GM23338 (cell line): Measurements from ENCODE around the gene VOPP1. TPM values are rescaled to one million over a fixed set of nuclear protein-coding genes. Genes with fewer than 3 reads are reported as not detected.
A peak's percentile ranks its signal among the peaks of the same experiment; 100 is the strongest.

Experiments
- ATAC-seq: fragments of 200-7000 bp; cut with Tn5 transposase; 3 replicates; pipeline ENCODE4 v1.9.1; 2020
- DNase-seq: peaks from one replicate; pipeline ENCODE4 v3.0.0-alpha.2; 2015; ENCODE audit warnings: low spot score
- H2AFZ ChIP-seq: fragments of 200-600 bp; sonication (generic); 2 replicates; pipeline ENCODE4 v1.8.0; 2016; ENCODE audit warnings: antibody characterized with exemption, mild to moderate bottlenecking, moderate library complexity
- H3F3A ChIP-seq: fragments of 200-600 bp; sonication (generic); replicated peaks from 2 replicates; pipeline ENCODE4 v1.8.0; 2017; ENCODE audit warnings: antibody characterized with exemption, mixed run types, low read depth
- H3K27ac ChIP-seq: fragments of 200-600 bp; sonication (generic); 2 replicates; pipeline ENCODE4 v1.6.1; 2016; ENCODE audit warnings: low read depth
- H3K27me3 ChIP-seq: fragments of 200-600 bp; sonication (generic); 2 replicates; pipeline ENCODE4 v1.8.0; 2016; ENCODE audit warnings: mild to moderate bottlenecking, mixed run types, moderate library complexity; ENCODE audit not compliant: insufficient read depth
- H3K36me3 ChIP-seq: fragments of 200-600 bp; sonication (generic); 2 replicates; pipeline ENCODE4 v1.8.0; 2016; ENCODE audit warnings: mild to moderate bottlenecking; ENCODE audit not compliant: insufficient read depth
- H3K4me1 ChIP-seq: fragments of 200-600 bp; sonication (generic); 2 replicates; pipeline ENCODE4 v1.8.0; 2016; ENCODE audit warnings: mild to moderate bottlenecking, moderate library complexity; ENCODE audit not compliant: insufficient read depth
- H3K4me2 ChIP-seq: fragments of 200-600 bp; sonication (generic); 2 replicates; pipeline ENCODE4 v1.7.1; 2017; ENCODE audit warnings: mixed run types
- H3K4me3 ChIP-seq: fragments of 200-600 bp; sonication (generic); 2 replicates; pipeline ENCODE4 v1.6.1; 2016; ENCODE audit warnings: mixed run types
- H3K79me2 ChIP-seq: fragments of 200-600 bp; sonication (generic); replicated peaks from 2 replicates; pipeline ENCODE4 v1.8.0; 2017; ENCODE audit warnings: mild to moderate bottlenecking; ENCODE audit not compliant: insufficient read depth
- H3K9me2 ChIP-seq: fragments of 200-600 bp; sonication (generic); 2 replicates; pipeline ENCODE4 v1.8.0; 2017; ENCODE audit not compliant: insufficient read depth
- H4K20me1 ChIP-seq: fragments of 200-600 bp; sonication (generic); replicated peaks from 2 replicates; pipeline ENCODE4 v1.8.0; 2017; ENCODE audit warnings: mild to moderate bottlenecking; ENCODE audit not compliant: insufficient read depth
- H3K27ac Mint-ChIP-seq: 2 replicates; pipeline ENCODE4 v1.8.0; 2020; ENCODE audit warnings: inconsistent platforms, mild to moderate bottlenecking, moderate library complexity, mixed read lengths
- H3K27me3 Mint-ChIP-seq: 3 replicates; pipeline ENCODE4 v1.8.0; 2022; ENCODE audit warnings: low read depth, mild to moderate bottlenecking, moderate library complexity, mixed read lengths, inconsistent platforms; ENCODE audit not compliant: insufficient read depth, poor library complexity
- H3K36me3 Mint-ChIP-seq: 3 replicates; pipeline ENCODE4 v1.8.0; 2021; ENCODE audit warnings: low read depth, mild to moderate bottlenecking, inconsistent platforms, moderate library complexity, mixed read lengths
- H3K4me1 Mint-ChIP-seq: 3 replicates; pipeline ENCODE4 v1.8.0; 2020; ENCODE audit warnings: mild to moderate bottlenecking, inconsistent platforms, mixed read lengths
- H3K4me3 Mint-ChIP-seq: 3 replicates; pipeline ENCODE4 v1.8.0; 2021; ENCODE audit warnings: moderate library complexity, mild to moderate bottlenecking, inconsistent platforms, mixed read lengths
- H3K9me3 Mint-ChIP-seq: 3 replicates; pipeline ENCODE4 v1.8.0; 2020; ENCODE audit warnings: moderate library complexity, mild to moderate bottlenecking, inconsistent platforms, mixed read lengths
- CREB1 ChIP-seq: fragments of 250-450 bp; sonication (Bioruptor Pico); IDR thresholded peaks from 2 replicates; pipeline ENCODE4 v1.5.0; 2020; ENCODE audit warnings: low read depth, mild to moderate bottlenecking, moderate library complexity
- REST ChIP-seq: IDR thresholded peaks from one replicate; pipeline ENCODE4 v1.6.1; 2018; ENCODE audit warnings: antibody characterized with exemption; ENCODE audit not compliant: unreplicated experiment
- ZNF462 ChIP-seq: fragments of 250-450 bp; sonication (Bioruptor Pico); IDR thresholded peaks from 2 replicates; pipeline ENCODE4 v1.5.0; 2020; ENCODE audit warnings: mild to moderate bottlenecking, moderate library complexity
- polyA plus RNA-seq: library from polyadenylated mRNA; unstranded; fragments of >200 nt; fragmentation: Nextera tagmentation; extraction: Ambion mirVana; gene quantifications from 2 replicates; pipeline ENCODE4 v1.2.1, GENCODE V29; 2016
- total RNA-seq: library from RNA; depleted of rRNA; stranded (reverse); fragments of >200 nt; shearing (Covaris generic); gene quantifications from 2 replicates; pipeline ENCODE4 v1.2.3, GENCODE V29; 2014

VOPP1 gene
- total and polyA plus RNA-seq, 2 experiments from 2014 or later = 28.2 to 73.7 TPM

GRCh38 chr7:55568613-55569268 is 3.6 kb downstream of the VOPP1 start:
- H3K4me2 ChIP-seq = peak overlapping the region; percentile 89
- Mint-ChIP-seq H3K36me3 (peaks cover 6% of the 10 kb centered on the region), H3K27me3 (peaks cover 25% of the 10 kb centered on the region), H3K9me3 (no peaks in the 10 kb centered on the region), H3K27ac (peak overlapping the region; percentile 19; the same call in 1 of the 2 replicates), H3K4me1 (peaks cover 76% of the 10 kb centered on the region), H3K4me3 (no peak overlapping the region)
- H3K4me3 ChIP-seq = peak overlapping the region; percentile 24; the same call in 1 of the 2 replicates
- H3K4me1 ChIP-seq = peaks cover 80% of the 10 kb centered on the region
- ATAC-seq (no peak), DNase-seq (no peak)
- H3K36me3 ChIP-seq = no peaks in the 10 kb centered on the region
- H3K79me2 ChIP-seq = peaks cover 82% of the 10 kb centered on the region
- TF ChIP-seq CREB1 (CRISPR knock-in tag) = no peak
- 0 out of 2 replicates have a peak, but pooled peaks have one; percentile 37 for TF ChIP-seq ZNF462
- H3F3A ChIP-seq = no peaks in the 10 kb centered on the region; the same call in none of the 2 replicates
- H3K27ac ChIP-seq = peak overlapping the region; percentile 83; the same call in 1 of the 2 replicates
- H3K27me3 ChIP-seq = peaks cover 10% of the 10 kb centered on the region
- no peak overlapping the region for H2AFZ ChIP-seq
- peaks cover 35% of the 10 kb centered on the region for H4K20me1 ChIP-seq
- H3K9me2 ChIP-seq = no peaks in the 10 kb centered on the region

- Histone ChIP-seq H3K27ac (peak overlapping the region; percentile 37; the same call in 1 of the 2 replicates), H4K20me1 (peaks cover 47% of the 10 kb centered on the region), H3K4me2 (peak overlapping the region; percentile 67), H3K4me1 (peaks cover 85% of the 10 kb centered on the region), H2AFZ (no peak overlapping the region), H3K27me3 (no peaks in the 10 kb centered on the region), H3K9me2 (no peaks in the 10 kb centered on the region), H3F3A (no peaks in the 10 kb centered on the region), H3K79me2 (peaks cover 94% of the 10 kb centered on the region), H3K36me3 (no peaks in the 10 kb centered on the region), H3K4me3 (peak overlapping the region; percentile 41; the same call in 1 of the 2 replicates)
- Mint-ChIP-seq H3K4me3 (peak overlapping the region; percentile 10; the same call in 2 of the 3 replicates), H3K9me3 (no peaks in the 10 kb centered on the region), H3K4me1 (peaks cover 70% of the 10 kb centered on the region), H3K36me3 (peaks cover 3% of the 10 kb centered on the region; the same call in 2 of the 3 replicates), H3K27me3 (peaks cover 16% of the 10 kb centered on the region), H3K27ac (peak overlapping the region; percentile 78)
- TF ChIP-seq REST = no peak
- ATAC-seq = no peak
- DNase-seq = no peak
Measured at GRCh38 chr7:55567571-55567970, 4.7 kb downstream of the VOPP1 start.
